ENCODE results near the gene NPR3. TPM values are rescaled to one million over a fixed set of nuclear protein-coding genes. Genes with fewer than 3 reads are reported as not detected.

Gene NPR3
- total RNA-seq, 4 donors from 2014 or later = 6.1 to 10.1 (median 8.1) TPM

DNA sequence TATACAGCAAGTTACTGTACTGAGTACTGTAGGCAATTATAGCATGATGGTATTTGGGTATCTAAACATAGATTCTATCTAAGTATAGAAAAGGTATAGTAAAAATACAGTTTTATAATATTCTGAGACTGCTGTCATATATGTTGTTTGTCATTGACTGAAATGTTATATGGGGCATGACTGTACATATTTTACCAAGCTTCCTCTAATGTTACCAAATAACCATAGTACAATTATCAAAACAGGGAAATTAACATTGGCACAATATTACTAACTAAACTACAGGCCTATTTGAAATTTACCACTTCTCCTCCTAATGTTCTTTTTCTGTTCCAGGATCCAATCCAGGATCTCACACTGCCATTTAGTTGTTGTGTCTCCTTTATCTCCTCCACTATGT, 18.5 kb downstream of the NPR3 start:
- no peaks in the 10 kb centered on the region for H3K9me3 ChIP-seq
- no peaks in the 10 kb centered on the region for H3K36me3 ChIP-seq
- no peak for TF ChIP-seq POLR2A (IDR thresholded peaks at IDR 0.05)
- no peak for TF ChIP-seq EP300 (IDR thresholded peaks at IDR 0.05)
- no peak for TF ChIP-seq POLR2AphosphoS5 (IDR thresholded peaks at IDR 0.05)
- TF ChIP-seq, protein P1, sequence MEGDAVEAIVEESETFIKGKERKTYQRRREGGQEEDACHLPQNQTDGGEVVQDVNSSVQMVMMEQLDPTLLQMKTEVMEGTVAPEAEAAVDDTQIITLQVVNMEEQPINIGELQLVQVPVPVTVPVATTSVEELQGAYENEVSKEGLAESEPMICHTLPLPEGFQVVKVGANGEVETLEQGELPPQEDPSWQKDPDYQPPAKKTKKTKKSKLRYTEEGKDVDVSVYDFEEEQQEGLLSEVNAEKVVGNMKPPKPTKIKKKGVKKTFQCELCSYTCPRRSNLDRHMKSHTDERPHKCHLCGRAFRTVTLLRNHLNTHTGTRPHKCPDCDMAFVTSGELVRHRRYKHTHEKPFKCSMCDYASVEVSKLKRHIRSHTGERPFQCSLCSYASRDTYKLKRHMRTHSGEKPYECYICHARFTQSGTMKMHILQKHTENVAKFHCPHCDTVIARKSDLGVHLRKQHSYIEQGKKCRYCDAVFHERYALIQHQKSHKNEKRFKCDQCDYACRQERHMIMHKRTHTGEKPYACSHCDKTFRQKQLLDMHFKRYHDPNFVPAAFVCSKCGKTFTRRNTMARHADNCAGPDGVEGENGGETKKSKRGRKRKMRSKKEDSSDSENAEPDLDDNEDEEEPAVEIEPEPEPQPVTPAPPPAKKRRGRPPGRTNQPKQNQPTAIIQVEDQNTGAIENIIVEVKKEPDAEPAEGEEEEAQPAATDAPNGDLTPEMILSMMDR (IDR thresholded peaks at IDR 0.05) = no peak
- no peak overlapping the region for H3K4me3 ChIP-seq
- DNase-seq (ENCODE audit: low spot score in 2 of 2) = no peak
- no peak overlapping the region for H3K27ac ChIP-seq
- no peaks in the 10 kb centered on the region for H3K27me3 ChIP-seq
- no peaks in the 10 kb centered on the region for H3K4me1 ChIP-seq

DNA sequence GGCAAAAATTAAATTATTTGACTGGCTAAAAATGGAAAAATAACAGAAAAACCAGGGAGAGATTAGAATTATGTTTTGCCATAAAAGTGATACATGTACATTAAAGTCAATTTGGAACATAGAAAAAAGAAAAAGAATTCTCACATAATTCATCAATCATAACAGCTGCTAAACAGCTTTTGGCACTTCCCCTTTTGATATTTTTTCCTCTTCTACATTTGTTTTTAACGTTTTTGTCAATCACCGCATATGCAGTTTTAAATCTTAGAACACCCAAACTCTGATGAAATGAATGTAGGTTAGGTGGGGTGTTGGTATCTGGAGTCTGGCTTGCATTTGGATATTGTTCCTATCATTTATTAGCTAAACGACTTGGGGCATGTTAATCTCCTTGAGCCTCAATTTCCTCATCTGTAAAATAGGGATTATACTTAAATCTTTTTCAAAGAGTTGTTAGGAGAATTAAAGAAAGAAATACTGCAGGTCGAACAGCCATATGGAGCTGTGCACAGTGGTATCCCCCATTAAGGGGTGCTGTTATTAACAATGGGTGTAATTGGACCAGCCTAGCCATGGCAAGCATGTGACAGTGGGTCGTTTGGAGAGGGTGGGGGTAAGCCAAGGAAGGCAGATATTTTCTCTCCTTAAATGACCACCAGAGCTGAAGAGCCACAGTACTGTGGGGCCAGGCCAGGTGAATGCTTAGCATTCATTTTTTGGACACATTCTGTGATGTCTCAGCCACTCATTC, 22.6 kb downstream of the NPR3 start:
- WGBS = 59% methylated on average over 5 of the region's 5 CpGs

DNA sequence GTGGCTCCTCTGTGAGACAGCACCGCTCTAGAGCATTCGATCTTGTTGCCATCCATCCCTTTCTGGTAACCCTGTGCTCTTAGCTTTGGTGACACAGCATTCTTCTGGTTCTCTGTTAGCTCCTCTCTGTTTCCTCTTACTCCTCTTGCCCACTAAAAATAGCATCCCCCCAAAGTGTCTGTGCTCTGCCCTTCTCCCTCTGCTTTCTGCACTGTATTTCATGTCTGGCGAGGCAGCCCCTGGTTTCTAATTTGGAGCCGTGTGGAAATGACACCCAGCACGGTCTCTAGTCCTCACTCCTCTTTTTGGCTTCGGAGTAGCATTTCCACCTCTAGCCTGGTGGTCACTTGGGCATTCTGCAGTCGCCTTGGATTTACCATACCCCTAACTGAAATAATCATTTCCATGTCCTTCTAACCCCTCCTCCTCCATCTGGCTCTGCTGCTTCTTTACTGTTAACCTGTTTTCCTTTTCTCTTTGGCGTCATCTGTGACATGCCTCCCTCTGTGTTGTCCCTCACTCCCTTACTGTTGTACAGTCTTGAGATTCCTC, 23.8 kb downstream of the NPR3 start:
- H3K27me3 ChIP-seq = no peaks in the 10 kb centered on the region
- H3K4me1 ChIP-seq = no peaks in the 10 kb centered on the region

More for the DNA sequence above, 22.6 kb downstream of the NPR3 start:
- no peak overlapping the region for H3K27ac ChIP-seq
- no peak for TF ChIP-seq POLR2A (IDR thresholded peaks at IDR 0.05)
- TF ChIP-seq POLR2AphosphoS5 (IDR thresholded peaks at IDR 0.05) = no peak
- TF ChIP-seq, protein P1 (IDR thresholded peaks at IDR 0.05) = no peak
- TF ChIP-seq EP300 (IDR thresholded peaks at IDR 0.05) = no peak
- no peak overlapping the region for H3K4me3 ChIP-seq
- DNase-seq (ENCODE audit: low spot score in 2 of 2) = no peak
- no peaks in the 10 kb centered on the region for H3K27me3 ChIP-seq
- H3K9me3 ChIP-seq = no peaks in the 10 kb centered on the region
- H3K4me1 ChIP-seq = no peaks in the 10 kb centered on the region
- no peaks in the 10 kb centered on the region for H3K36me3 ChIP-seq

DNA sequence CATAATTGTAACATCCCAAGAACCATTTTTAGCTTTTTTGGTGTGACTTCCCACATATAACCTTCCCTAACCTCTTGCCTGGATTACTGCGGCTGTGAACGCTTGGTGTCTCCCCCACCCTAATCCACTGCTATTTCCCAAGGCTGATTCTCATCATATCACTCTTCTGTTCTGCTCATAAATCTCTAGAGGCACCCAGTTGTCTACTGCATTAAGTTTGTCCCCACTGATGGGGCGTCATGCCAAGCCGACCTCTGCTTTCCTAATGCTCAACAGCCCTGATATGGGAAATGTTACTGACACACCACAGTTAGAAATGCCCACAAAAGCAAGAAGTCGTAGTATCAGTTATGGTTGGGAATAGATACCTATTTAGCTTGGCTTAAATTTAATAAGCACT, 24.4 kb downstream of the NPR3 start:
- H3K27ac ChIP-seq = no peak overlapping the region
- H3K36me3 ChIP-seq = no peaks in the 10 kb centered on the region
- H3K27me3 ChIP-seq = no peaks in the 10 kb centered on the region
- TF ChIP-seq POLR2A (IDR thresholded peaks at IDR 0.05) (no peak), EP300 (IDR thresholded peaks at IDR 0.05) (no peak), POLR2AphosphoS5 (IDR thresholded peaks at IDR 0.05) (no peak)
- TF ChIP-seq, protein P1 (IDR thresholded peaks at IDR 0.05) = no peak
- no peaks in the 10 kb centered on the region for H3K4me1 ChIP-seq
- H3K4me3 ChIP-seq = no peak overlapping the region
- no peaks in the 10 kb centered on the region for H3K9me3 ChIP-seq
- 92% methylated on average over 5 of the region's 5 CpGs for WGBS
- no peak for DNase-seq (ENCODE audit: low spot score in 2 of 2)

More for the DNA sequence above, 23.8 kb downstream of the NPR3 start:
- Histone ChIP-seq H3K27ac (no peak overlapping the region), H3K4me3 (no peak overlapping the region), H3K9me3 (no peaks in the 10 kb centered on the region), H3K36me3 (no peaks in the 10 kb centered on the region)
- TF ChIP-seq POLR2A (IDR thresholded peaks at IDR 0.05) (no peak), EP300 (IDR thresholded peaks at IDR 0.05) (no peak)
- 65% methylated on average over 8 of the region's 8 CpGs for WGBS
- DNase-seq (ENCODE audit: low spot score in 2 of 2) = no peak

DNA sequence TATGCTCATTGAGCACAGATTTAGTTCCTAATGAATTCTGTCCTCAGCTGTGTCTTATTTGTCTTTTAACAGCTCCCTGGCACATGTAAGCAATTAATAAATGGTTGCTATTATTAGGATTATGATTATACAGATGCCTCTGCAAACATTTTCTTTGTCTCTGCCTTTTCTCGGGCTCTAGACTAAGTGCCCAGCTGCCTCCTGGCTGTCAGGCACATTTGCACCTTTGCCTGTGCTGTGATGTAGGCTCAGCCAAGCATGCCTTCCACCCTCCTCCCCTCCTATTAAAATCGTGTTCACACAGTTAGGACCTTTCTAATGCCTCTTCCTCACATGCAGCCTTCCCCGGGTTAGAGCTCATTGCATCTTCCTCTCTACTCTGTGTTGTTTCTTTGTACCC, 25.7 kb downstream of the NPR3 start:
- DNase-seq (ENCODE audit: low spot score in 2 of 2) = no peak
- Histone ChIP-seq H3K36me3 (no peaks in the 10 kb centered on the region), H3K27ac (no peak overlapping the region), H3K4me3 (no peak overlapping the region), H3K4me1 (no peaks in the 10 kb centered on the region), H3K27me3 (no peaks in the 10 kb centered on the region), H3K9me3 (no peaks in the 10 kb centered on the region)
- WGBS = 62% methylated on average over 3 of the region's 3 CpGs
- no peak for TF ChIP-seq EP300 (IDR thresholded peaks at IDR 0.05)
- no peak for TF ChIP-seq POLR2AphosphoS5 (IDR thresholded peaks at IDR 0.05)
- TF ChIP-seq, protein P1 (IDR thresholded peaks at IDR 0.05) = no peak
- no peak for TF ChIP-seq POLR2A (IDR thresholded peaks at IDR 0.05)

All from suprapubic skin (tissue), 4 donors.